ENCODE measurements around the gene NAA25.
"Not testable (repeated sequence)": the region's sequence is repeated elsewhere in the genome, so short reads cannot be mapped to it uniquely, and the experiment has no call there.

NAA25 gene

DNA sequence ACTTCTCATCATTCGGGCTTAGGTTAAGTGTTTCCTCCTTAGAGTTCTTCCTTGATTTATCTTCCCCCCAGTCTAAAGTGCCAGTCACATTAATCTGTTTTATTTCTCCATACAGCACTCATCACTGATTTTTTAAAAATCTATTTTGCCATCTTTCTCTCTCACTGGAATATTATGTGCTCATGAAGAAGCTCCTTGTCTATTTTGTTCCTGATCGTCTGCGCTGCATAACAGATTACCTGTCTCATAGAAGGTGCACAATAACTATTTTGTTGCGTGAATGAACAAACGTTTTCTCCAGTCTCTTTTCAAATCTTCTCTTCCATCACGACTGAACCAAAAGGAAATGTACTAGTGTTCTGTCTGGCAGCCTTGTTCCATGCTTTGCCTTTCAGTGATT, 92.6 kb downstream of the NAA25 start:
- no peak for TF ChIP-seq POLR2A (IDR thresholded peaks at IDR 0.05; ENCODE audit: low read length)
- no peak for TF ChIP-seq GATA1 (IDR thresholded peaks at IDR 0.05; ENCODE audit: low read depth, low read length)
- DNase-seq = no peak

DNA sequence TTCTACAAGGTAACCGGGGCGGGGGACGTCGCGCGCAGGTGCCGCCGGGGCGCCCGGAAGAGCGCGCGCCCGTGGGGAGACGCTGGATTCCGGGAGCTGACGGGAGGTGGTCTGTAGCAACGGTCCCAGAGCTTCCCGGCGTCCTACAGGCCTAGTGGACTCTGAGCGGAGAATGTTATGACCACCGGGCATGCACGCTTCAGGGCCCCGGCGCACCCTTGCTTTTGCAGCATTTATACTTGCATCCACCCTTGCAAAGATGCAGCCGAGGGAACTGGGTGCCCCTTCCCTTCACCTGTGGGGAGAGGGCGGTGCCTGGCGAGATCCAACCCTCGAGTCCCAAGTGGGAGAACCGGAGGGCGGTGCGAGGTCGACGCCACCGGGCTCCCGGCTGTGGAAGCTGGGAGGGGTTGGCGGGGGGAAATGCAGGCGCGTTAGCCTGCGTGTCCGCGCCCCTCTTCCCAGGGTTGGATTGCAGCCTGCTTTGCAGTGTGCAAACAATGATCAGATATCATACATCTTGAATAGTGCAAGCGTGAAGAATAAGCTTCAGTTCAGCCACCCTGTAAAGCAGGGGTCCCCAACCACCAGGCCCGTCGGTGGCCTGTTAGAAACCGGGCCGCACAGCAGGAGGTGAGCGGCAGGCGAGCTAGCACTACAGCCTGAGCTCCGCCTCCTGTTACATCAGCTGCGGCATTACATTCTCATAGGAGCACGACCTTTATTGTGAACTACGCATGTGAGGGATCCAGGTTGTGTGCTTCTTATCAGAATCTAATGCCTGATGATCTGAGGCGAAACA, 94.8 kb downstream of the NAA25 start:
- peak; percentile 79 to 86 for DNase-seq
- TF ChIP-seq POLR2A (IDR thresholded peaks at IDR 0.05; ENCODE audit: low read length) = no peak
- no peak for TF ChIP-seq GATA1 (IDR thresholded peaks at IDR 0.05; ENCODE audit: low read depth, low read length)

DNA sequence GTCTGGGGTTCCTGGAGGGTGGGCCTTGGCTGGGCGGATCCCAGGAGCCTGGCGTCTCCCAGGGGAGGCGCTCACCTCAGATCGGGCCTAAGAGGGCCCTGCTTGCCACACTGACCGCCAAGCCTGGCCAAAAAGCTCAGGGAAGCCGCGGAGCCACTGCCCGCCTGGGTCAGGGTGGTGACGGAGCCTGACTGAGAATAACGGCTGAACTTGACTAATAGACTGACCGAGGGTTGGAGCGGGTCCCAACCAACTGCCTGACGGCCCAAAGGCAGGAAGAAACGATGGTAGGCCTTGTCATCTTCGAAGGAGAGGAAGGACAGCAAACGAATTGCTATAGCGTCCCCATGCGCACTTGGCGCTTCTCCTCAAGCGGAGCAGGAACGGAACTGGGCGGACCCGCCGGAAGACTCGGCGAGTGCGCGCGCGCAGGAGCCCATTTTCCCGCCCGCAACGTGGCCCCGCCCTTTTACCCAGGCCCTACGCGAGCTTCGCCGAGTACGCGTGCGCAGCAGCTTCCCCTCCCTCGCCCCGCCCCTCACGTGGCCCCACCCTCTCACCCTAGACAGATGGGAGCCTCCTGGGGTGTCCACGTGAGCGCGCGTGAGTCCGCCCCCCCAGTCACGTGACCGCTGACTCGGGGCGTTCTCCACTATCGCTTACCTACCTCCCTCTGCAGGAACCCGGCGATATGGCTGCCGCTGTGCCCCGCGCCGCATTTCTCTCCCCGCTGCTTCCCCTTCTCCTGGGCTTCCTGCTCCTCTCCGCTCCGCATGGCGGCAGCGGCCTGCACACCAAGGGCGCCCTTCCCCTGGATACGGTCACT, 95.6 kb downstream of the NAA25 start, which contains the start of the genes ERP29 and TMEM116:
ERP29 (plus strand) TSS at position 652 of the 826 bp plus-strand sequence; CDS start at position 692, 40 bp downstream.
TMEM116 (minus strand) TSS at position 391 of the 826 bp plus-strand sequence. CDS start 7,895 bp downstream, outside the sequence.
- TF ChIP-seq POLR2A (IDR thresholded peaks at IDR 0.05; ENCODE audit: low read length) = peak; percentile 99
- no peak for TF ChIP-seq GATA1 (IDR thresholded peaks at IDR 0.05; ENCODE audit: low read depth, low read length)

DNA sequence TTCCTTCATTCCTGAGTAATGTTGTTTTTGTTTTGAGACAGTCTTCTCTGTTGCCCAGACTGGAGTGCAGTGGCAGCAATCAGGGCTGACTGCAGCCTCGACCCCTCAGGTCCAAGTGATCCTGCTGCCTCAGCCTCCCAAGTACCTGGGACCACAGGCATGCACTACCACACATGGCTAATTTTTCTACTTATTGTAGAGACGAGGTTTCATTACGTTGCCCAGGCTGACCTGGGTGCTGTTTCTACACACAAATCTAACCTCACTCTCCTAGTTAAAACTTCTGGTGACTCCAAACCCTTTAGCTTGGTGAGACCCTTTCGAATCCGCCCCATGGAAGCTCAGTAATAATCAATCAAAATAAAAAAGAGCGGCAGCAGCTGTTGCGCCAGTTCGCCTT, 96.9 kb downstream of the NAA25 start:
- no peak for DNase-seq
- no peak for TF ChIP-seq POLR2A (IDR thresholded peaks at IDR 0.05; ENCODE audit: low read length)
- no peak for TF ChIP-seq GATA1 (IDR thresholded peaks at IDR 0.05; ENCODE audit: low read depth, low read length)

More for the DNA sequence above, 95.6 kb downstream of the NAA25 start, which contains the start of the genes ERP29 and TMEM116:
- peak; percentile 100 for DNase-seq

DNA sequence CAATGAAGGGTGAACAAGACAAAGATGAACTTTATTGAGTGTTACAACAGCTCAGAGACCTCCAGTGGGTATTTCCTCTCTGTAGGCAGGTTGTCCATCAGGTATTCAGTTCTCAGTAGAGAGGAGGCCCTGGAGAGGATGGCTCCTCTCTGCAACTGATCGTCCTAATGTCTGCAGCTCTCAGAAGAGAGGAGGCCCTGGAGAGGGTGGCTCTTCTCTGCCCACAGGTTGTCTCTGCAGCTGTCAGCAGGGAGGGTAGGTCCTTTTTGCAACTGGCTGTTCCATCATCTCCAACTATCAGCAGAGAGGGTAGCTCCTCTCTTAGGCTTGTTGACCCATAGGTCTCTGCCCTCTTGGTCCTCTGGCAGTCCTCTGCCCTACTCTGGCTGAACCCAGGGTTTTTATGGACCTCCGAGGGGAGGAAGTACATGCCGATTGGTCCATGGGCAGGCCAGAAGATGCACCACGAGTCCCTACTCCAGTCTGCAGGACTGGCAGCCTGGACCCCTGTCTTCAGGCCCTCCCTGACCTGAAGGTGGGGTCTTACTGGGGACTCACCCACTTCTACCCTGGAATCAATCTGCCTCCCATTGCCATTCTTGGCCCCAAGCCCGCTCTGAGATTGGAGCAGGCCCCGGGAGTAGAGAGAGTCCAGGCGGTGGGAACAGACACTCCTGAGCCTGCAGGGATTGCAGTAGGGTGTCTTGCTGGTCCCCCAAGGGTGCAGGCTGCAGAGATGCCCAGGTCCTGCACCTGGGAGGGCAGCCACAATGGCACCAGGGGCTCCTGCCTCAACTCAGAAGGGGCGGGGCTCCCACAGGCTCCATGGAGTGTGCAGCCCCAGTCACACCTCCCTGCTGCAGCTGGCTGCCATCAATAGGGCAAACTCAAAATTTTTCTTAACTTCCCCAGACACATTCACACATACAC, 97.9 kb downstream of the NAA25 start:
- TF ChIP-seq GATA1 (IDR thresholded peaks at IDR 0.05; ENCODE audit: low read depth, low read length) = no peak
- no peak for TF ChIP-seq POLR2A (IDR thresholded peaks at IDR 0.05; ENCODE audit: low read length)

DNA sequence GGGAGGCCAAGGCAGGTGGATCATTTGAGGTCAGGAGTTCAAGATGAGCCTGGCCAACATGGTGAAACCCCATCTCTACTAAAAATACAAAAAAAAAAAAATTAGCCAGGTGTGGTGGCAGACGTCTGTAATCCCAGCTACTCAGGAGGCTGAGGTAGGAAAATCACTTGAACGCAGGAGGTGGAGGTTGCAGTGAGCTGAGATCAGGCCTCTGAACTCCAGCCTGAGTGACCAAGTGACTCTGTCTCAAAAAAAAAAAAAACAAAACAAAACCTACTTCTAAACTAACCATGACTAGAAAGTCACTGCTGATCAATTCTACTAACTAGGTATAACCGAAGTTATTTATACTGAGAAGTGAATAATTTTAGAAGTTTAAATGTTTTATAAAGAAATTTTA, 99.0 kb downstream of the NAA25 start:
- not testable (repeated sequence) for DNase-seq

More for the DNA sequence above, 97.9 kb downstream of the NAA25 start:
- DNase-seq = peak in 1 of 2 experiments; percentile 32

DNA sequence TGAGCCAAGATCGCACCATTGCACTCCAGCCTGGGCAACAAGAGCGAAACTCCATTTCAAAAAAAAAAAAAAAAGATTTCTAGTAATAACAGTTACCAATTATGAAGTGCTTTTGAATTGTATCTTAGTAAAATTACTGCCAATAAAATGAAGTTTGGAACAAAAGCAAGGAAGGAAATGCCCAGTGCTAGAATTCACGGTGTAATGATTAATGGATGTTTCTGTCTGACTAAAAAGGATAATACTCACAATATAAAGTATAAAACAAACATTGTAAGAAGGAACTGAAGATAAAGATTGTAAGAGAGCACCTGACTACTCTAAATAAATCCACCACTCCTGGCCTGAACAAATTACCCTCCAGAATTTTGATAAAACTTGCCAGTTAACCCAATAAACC, 99.7 kb downstream of the NAA25 start:
- no peak for DNase-seq
- TF ChIP-seq GATA1 (IDR thresholded peaks at IDR 0.05; ENCODE audit: low read depth, low read length) (no peak), POLR2A (IDR thresholded peaks at IDR 0.05; ENCODE audit: low read length) (no peak)

DNA sequence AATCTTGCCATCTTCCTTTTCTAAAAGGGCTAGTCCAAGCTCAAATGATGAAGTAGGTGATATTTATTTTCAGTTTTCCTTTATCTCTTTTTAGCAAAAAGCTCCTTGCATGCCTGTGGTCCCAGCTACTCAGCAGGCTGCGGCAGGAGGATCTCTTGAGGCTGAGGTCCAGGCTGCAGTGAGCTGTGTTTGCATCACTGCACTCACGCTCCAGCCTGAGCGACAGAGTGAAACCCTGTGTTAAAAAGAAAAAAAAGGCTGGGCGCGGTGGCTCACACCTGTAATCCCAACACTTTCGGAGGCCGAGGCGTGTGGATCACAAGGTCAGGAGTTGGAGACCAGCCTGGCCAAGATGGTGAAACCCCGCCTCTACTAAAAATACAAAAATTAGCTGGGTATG, 100.6 kb downstream of the NAA25 start:
- no peak for DNase-seq
- TF ChIP-seq GATA1 (IDR thresholded peaks at IDR 0.05; ENCODE audit: low read depth, low read length) = no peak
- no peak for TF ChIP-seq POLR2A (IDR thresholded peaks at IDR 0.05; ENCODE audit: low read length)

DNA sequence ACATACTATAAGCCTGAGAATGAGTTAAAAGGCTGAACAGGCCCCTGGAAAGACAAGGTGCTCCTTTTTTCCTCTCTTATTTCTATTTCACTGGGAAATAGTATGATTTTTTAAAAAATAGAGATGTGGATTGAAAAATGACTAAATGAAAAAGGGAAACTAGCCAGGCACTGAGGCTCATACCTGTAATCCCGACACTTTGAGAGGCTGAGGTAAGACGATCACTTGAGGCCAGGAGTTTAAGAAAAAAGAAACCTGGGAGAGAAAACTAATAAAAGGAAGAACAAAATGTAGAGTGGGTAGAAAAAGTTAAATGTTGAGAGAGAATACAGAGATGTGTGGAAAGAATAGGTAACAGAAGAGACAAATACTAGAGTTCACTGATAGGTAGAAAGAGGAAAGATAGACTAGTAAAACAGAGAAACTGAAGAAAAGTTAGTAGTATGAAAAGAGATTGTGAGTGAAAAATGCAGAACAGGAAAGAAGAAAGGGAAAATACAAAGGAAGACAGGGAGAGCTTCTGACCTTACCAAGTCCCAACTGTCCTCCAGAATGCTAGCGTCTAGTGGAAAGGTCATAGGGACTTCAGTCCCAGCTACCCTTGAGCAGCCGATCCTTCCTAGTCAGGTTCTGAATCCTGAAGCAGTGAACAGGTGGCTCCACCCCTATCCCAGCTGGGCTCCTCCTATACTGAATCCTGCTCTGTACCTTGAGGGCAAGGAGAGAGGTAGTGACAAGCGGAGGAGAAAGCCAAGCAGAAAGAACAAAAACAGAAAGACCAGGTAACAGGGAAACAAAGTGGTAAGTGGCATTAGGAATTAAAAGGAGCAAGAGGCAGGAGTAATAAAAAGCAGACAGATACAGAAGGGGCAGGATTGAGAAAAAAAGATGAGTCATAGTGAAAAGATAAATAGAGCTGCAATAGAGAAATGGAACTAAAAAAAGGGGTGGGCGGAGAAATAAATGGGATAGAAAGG, 102.9 kb downstream of the NAA25 start:
- TF ChIP-seq POLR2A (IDR thresholded peaks at IDR 0.05; ENCODE audit: low read length) = no peak
- no peak for TF ChIP-seq GATA1 (IDR thresholded peaks at IDR 0.05; ENCODE audit: low read depth, low read length)

DNA sequence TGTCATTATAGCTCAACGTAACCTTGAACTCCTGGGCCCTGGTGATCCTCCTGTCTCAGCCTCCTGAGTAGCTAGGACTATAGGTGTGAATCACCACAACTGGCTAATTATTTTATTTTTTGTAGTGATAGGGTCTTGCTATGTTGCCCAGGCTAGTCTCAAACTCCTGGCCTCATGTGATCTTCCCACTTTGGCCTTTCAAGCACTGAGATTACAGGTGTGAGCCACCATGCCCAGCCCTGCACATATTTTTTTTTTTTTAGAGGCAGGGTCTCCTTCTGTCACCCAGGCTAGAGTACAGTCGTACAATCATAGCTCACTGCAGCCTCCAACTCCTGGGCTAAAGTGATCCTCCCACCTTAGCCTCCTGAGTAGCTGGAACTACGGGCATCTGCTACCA, 104.5 kb downstream of the NAA25 start:
- DNase-seq = no peak
- TF ChIP-seq GATA1 (IDR thresholded peaks at IDR 0.05; ENCODE audit: low read depth, low read length) = no peak
- no peak for TF ChIP-seq POLR2A (IDR thresholded peaks at IDR 0.05; ENCODE audit: low read length)

More for the DNA sequence above, 102.9 kb downstream of the NAA25 start:
- DNase-seq = peak; percentile 38 to 62

DNA sequence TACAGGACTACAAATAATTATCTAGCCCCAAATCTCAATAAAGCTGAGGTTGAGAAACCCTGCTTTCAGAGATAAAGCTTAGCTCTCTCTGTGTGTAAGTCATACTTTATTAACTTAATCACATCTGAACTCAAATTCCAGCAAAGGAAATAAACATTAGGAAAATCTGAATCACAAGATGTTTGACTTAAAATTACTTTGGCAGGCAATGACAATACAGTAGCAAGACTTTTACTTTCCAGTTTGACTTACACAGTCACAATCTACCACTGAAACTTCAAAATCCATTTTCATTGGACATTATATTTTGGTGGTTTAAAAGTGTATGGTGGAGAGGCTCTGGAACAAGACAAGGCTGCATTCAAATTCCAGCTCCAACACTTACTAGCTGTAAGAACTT, 107.0 kb downstream of the NAA25 start:
- no peak for DNase-seq
- TF ChIP-seq GATA1 (IDR thresholded peaks at IDR 0.05; ENCODE audit: low read depth, low read length) (no peak), POLR2A (IDR thresholded peaks at IDR 0.05; ENCODE audit: low read length) (no peak)

DNA sequence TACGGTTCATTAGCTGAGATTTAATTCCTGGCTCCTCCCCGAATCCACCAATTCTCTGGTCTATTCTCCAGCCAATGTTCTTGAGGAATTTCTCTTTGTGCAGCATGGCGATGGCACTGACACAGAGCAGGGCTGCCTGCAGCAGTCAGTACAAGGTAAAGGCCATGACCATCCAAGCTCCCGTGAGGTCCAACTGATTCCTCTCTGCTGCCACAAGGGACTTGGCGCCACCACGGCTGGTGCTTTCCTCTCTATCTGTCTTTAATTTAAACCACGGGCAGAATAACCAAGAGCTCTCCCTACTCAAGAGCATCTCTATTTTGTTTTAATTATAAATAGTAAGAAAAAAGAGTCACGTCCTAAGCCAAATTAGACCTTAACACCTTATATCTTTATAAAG, 107.8 kb downstream of the NAA25 start:
- TF ChIP-seq GATA1 (IDR thresholded peaks at IDR 0.05; ENCODE audit: low read depth, low read length) = no peak
- TF ChIP-seq POLR2A (IDR thresholded peaks at IDR 0.05; ENCODE audit: low read length) = no peak
- DNase-seq = no peak

DNA sequence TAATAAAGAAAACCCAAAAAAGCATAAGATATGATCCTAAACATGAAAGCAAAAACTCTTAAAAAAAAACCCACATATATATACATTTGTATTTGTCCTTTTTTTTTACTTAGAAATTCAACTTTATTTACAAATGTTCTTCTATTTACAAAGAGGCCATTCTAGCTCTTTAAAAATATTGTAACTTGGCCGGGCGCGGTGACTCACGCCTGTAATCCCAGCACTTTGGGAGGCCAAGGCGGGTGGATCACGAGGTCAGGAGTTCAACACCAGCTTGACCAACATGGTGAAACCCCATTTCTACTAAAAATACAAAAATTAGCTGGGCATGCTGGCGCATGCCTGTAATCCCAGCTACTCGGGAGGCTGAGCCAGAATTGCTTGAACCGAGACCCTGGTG, 109.5 kb downstream of the NAA25 start:
- DNase-seq = not testable (repeated sequence)

Measured in erythroblast (primary cell).